CD8-positive, alpha-beta memory T cell (primary cell): ENCODE measurements around the gene NCOR1. TPM values are rescaled to one million over a fixed set of nuclear protein-coding genes. Genes with fewer than 3 reads are reported as not detected.

ENCODE experiments used
- CTCF ChIA-PET: fragments of 350-600 bp; sonication (Branson Sonifier 250); formaldehyde crosslinking; loops from one replicate; lab custom pipeline; 2021; ENCODE audit warnings: antibody characterized with exemption; lab: Charles Lee
- POLR2A ChIA-PET: fragments of 350-600 bp; sonication (Branson Sonifier 250); formaldehyde crosslinking; loops from one replicate; lab custom pipeline; 2021; ENCODE audit warnings: antibody characterized with exemption; lab: Charles Lee
- DNase-seq, 5 donors: peaks; one replicate each; pipeline versions ENCODE4 v3.0.0 to v3.0.0-alpha.2; 2020 to 2022; ENCODE audit warnings: mixed read lengths in 1 of 5
- H3K27ac ChIP-seq: one replicate; pipeline ENCODE4 v1.7.0; 2013; ENCODE audit warnings: low read depth, mild to moderate bottlenecking, low read length, moderate library complexity
- H3K27me3 ChIP-seq: 2 replicates; pipeline ENCODE4 v1.7.0; 2013; ENCODE audit warnings: low read length, mild to moderate bottlenecking; ENCODE audit not compliant: insufficient read depth, poor library complexity, severe bottlenecking
- H3K36me3 ChIP-seq: 2 replicates; pipeline ENCODE4 v1.7.0; 2013; ENCODE audit warnings: mild to moderate bottlenecking, low read length, moderate library complexity; ENCODE audit not compliant: insufficient read depth
- H3K4me1 ChIP-seq: 2 replicates; pipeline ENCODE4 v1.7.0; 2013; ENCODE audit warnings: mild to moderate bottlenecking, low read length, moderate library complexity; ENCODE audit not compliant: insufficient read depth
- H3K4me3 ChIP-seq: 2 replicates; pipeline ENCODE4 v1.7.0; 2013; ENCODE audit warnings: mild to moderate bottlenecking, low read length
- H3K9me3 ChIP-seq: 2 replicates; pipeline ENCODE4 v1.7.0; 2013; ENCODE audit warnings: mild to moderate bottlenecking, low read length
- H3K27ac Mint-ChIP-seq, 8 donors: one replicate each; pipeline ENCODE4 v1.8.0; 2020 to 2021; ENCODE audit warnings: mixed read lengths in 8 of 8, mild to moderate bottlenecking in 6 of 8, inconsistent platforms in 3 of 8, moderate library complexity in 3 of 8
- H3K27me3 Mint-ChIP-seq, 2 donors: one replicate each; pipeline ENCODE4 v1.8.0; 2020 to 2021; ENCODE audit warnings: mixed read lengths in 2 of 2, mild to moderate bottlenecking in 1 of 2, moderate library complexity in 1 of 2
- H3K36me3 Mint-ChIP-seq, 3 donors: one replicate each; pipeline ENCODE4 v1.8.0; 2020 to 2021; ENCODE audit warnings: mixed read lengths in 3 of 3, inconsistent platforms in 1 of 3, mild to moderate bottlenecking in 1 of 3
- H3K4me1 Mint-ChIP-seq, 3 donors: one replicate each; pipeline ENCODE4 v1.8.0; 2020 to 2021; ENCODE audit warnings: mixed read lengths in 3 of 3, inconsistent platforms in 1 of 3, mild to moderate bottlenecking in 1 of 3
- H3K4me3 Mint-ChIP-seq, 7 donors: one replicate each; pipeline ENCODE4 v1.8.0; 2020 to 2021; ENCODE audit warnings: mixed read lengths in 7 of 7, mild to moderate bottlenecking in 6 of 7, moderate library complexity in 4 of 7, inconsistent platforms in 2 of 7
- H3K9me3 Mint-ChIP-seq, 5 donors: one replicate each; pipeline ENCODE4 v1.8.0; 2020 to 2022; ENCODE audit warnings: mixed read lengths in 5 of 5, mild to moderate bottlenecking in 3 of 5, moderate library complexity in 2 of 5, inconsistent platforms in 1 of 5
- polyA plus RNA-seq: library from polyadenylated mRNA; unstranded; fragments of 300-500 nt; fragmentation: Illumina TruSeq; gene quantifications from one replicate; pipeline ENCODE4 v1.2.3, GENCODE V29; 2021
- total RNA-seq, 2 experiments: library from RNA; stranded (reverse); gene quantifications; one replicate each; pipeline ENCODE4 v1.2.3, GENCODE V29; 2021

NCOR1 gene
- total RNA-seq (100 to 1,000 TPM; 146 to 147 TPM), polyA plus RNA-seq (158 TPM)

- peaks cover 52 to 65% (median 52%) of the 10 kb centered on the region in 3 donors for H3K4me1 Mint-ChIP-seq
- no peaks in the 10 kb centered on the region for H3K27me3 ChIP-seq
- CTCF ChIA-PET, result interaction anchor here (1.7 kb wide), 1 partner anchor 71 kb away, joined by 4 read pairs; no protein-coding TSS in a partner anchor
- peak within 1 kb of the TSS; percentile 91 for H3K4me3 ChIP-seq
- H3K27me3 Mint-ChIP-seq, result no peaks in the 10 kb centered on the region
- peak within 1 kb of the TSS; percentile 94 to 98 (median 97) for H3K4me3 Mint-ChIP-seq
- H3K36me3 Mint-ChIP-seq, result peaks cover 0 to 17% (median 0%) of the 10 kb centered on the region in 3 donors
- no peaks in the 10 kb centered on the region for H3K9me3 ChIP-seq
- H3K27ac ChIP-seq, result peak within 1 kb of the TSS; percentile 83
- H3K4me1 ChIP-seq, result peaks cover 36% of the 10 kb centered on the region
- H3K36me3 ChIP-seq, result no peaks in the 10 kb centered on the region
- no peaks in the 10 kb centered on the region for H3K9me3 Mint-ChIP-seq
- peak; percentile 81 to 92 (median 85) for DNase-seq
- POLR2A ChIA-PET, result interaction anchor here (0.6 to 1.4 kb wide), 6 partner anchors 10 to 321 kb away, joined by 3 to 6 read pairs (median 4); partner anchors contain the start of gene UBB
- H3K27ac Mint-ChIP-seq, result peak within 1 kb of the TSS; percentile 81 to 95 (median 93)
Observed at GRCh38 chr17:16215273-16215964, at the start of gene NCOR1. Gene NCOR1, minus strand, starts transcription at chr17:16215534. Its CDS starts 20,965 bp downstream, at chr17:16194569.

- peaks cover 0 to 2% of the 10 kb centered on the region in 2 donors for H3K27me3 Mint-ChIP-seq
- Histone ChIP-seq H3K4me1 (peaks cover 5% of the 10 kb centered on the region), H3K9me3 (no peaks in the 10 kb centered on the region), H3K27me3 (no peaks in the 10 kb centered on the region), H3K4me3 (no peak overlapping the region), H3K27ac (no peak overlapping the region), H3K36me3 (no peaks in the 10 kb centered on the region)
- peaks cover 0 to 10% (median 2%) of the 10 kb centered on the region in 3 donors for H3K36me3 Mint-ChIP-seq
- H3K4me1 Mint-ChIP-seq, result peaks cover 9 to 12% (median 11%) of the 10 kb centered on the region in 3 donors
- H3K9me3 Mint-ChIP-seq, result no peaks in the 10 kb centered on the region
- no peak overlapping the region for H3K4me3 Mint-ChIP-seq
- DNase-seq, result no peak
- ChIA-PET CTCF (no interaction called here), POLR2A (no interaction called here)
- no peak overlapping the region for H3K27ac Mint-ChIP-seq
Observed at GRCh38 chr17:16262201-16262600, 46.9 kb upstream of the NCOR1 start.

GRCh38 chr17:16261049-16261448 lies 45.7 kb upstream of the NCOR1 start:
- Histone ChIP-seq H3K9me3 (no peaks in the 10 kb centered on the region), H3K27me3 (no peaks in the 10 kb centered on the region), H3K36me3 (no peaks in the 10 kb centered on the region), H3K4me1 (no peaks in the 10 kb centered on the region), H3K27ac (no peak overlapping the region), H3K4me3 (no peak overlapping the region)
- Mint-ChIP-seq H3K9me3 (no peaks in the 10 kb centered on the region), H3K27ac (no peak overlapping the region), H3K27me3 (peaks cover 0 to 2% of the 10 kb centered on the region in 2 donors), H3K4me1 (peaks cover 4 to 6% (median 4%) of the 10 kb centered on the region in 3 donors), H3K4me3 (no peak overlapping the region), H3K36me3 (peaks cover 0 to 10% (median 2%) of the 10 kb centered on the region in 3 donors)
- POLR2A ChIA-PET, result no interaction called here
- CTCF ChIA-PET, result no interaction called here
- no peak for DNase-seq

GRCh38 chr17:16259926-16260325 lies 44.6 kb upstream of the NCOR1 start:
- H3K4me3 ChIP-seq, result no peak overlapping the region
- no peak for DNase-seq
- H3K27ac ChIP-seq, result no peak overlapping the region
- H3K27me3 Mint-ChIP-seq, result peaks cover 0 to 2% of the 10 kb centered on the region in 2 donors
- no peaks in the 10 kb centered on the region for H3K9me3 Mint-ChIP-seq
- H3K36me3 Mint-ChIP-seq, result peaks cover 0 to 18% (median 2%) of the 10 kb centered on the region in 3 donors
- H3K4me1 Mint-ChIP-seq, result peaks cover under 1 to 1% (median 1%) of the 10 kb centered on the region in 3 donors
- H3K27ac Mint-ChIP-seq, result no peak overlapping the region
- H3K4me1 ChIP-seq, result no peaks in the 10 kb centered on the region
- no peak overlapping the region for H3K4me3 Mint-ChIP-seq
- POLR2A ChIA-PET, result no interaction called here
- no peaks in the 10 kb centered on the region for H3K9me3 ChIP-seq
- no peaks in the 10 kb centered on the region for H3K27me3 ChIP-seq
- no peaks in the 10 kb centered on the region for H3K36me3 ChIP-seq
- CTCF ChIA-PET, result no interaction called here

- Mint-ChIP-seq H3K27ac (no peak overlapping the region), H3K9me3 (no peaks in the 10 kb centered on the region), H3K36me3 (peaks cover 0 to 21% (median 3%) of the 10 kb centered on the region in 3 donors), H3K4me1 (no peaks in the 10 kb centered on the region), H3K4me3 (no peak overlapping the region), H3K27me3 (peaks cover 0 to 2% of the 10 kb centered on the region in 2 donors)
- CTCF ChIA-PET, result no interaction called here
- no peaks in the 10 kb centered on the region for H3K36me3 ChIP-seq
- POLR2A ChIA-PET, result no interaction called here
- DNase-seq, result no peak
- no peaks in the 10 kb centered on the region for H3K27me3 ChIP-seq
- no peak overlapping the region for H3K4me3 ChIP-seq
- no peak overlapping the region for H3K27ac ChIP-seq
- H3K4me1 ChIP-seq, result no peaks in the 10 kb centered on the region
- no peaks in the 10 kb centered on the region for H3K9me3 ChIP-seq
Observed at GRCh38 chr17:16258901-16259300, 43.6 kb upstream of the NCOR1 start.

- Histone ChIP-seq H3K4me3 (no peak overlapping the region), H3K9me3 (no peaks in the 10 kb centered on the region), H3K27ac (no peak overlapping the region), H3K36me3 (no peaks in the 10 kb centered on the region), H3K4me1 (no peaks in the 10 kb centered on the region), H3K27me3 (no peaks in the 10 kb centered on the region)
- no peak for DNase-seq
- H3K4me3 Mint-ChIP-seq, result no peak overlapping the region
- ChIA-PET CTCF (no interaction called here), POLR2A (no interaction called here)
- no peaks in the 10 kb centered on the region for H3K9me3 Mint-ChIP-seq
- H3K4me1 Mint-ChIP-seq, result peaks cover 0 to 1% (median 0%) of the 10 kb centered on the region in 3 donors
- H3K36me3 Mint-ChIP-seq, result peaks cover 0 to 22% (median 9%) of the 10 kb centered on the region in 3 donors
- peak overlapping the region in 1 of 8 donors; percentile 29 for H3K27ac Mint-ChIP-seq
- peaks cover 0 to 1% of the 10 kb centered on the region in 2 donors for H3K27me3 Mint-ChIP-seq
Observed at GRCh38 chr17:16255481-16255921, 40.2 kb upstream of the NCOR1 start.

- Histone ChIP-seq H3K4me1 (no peaks in the 10 kb centered on the region), H3K9me3 (no peaks in the 10 kb centered on the region), H3K27me3 (no peaks in the 10 kb centered on the region), H3K4me3 (no peak overlapping the region), H3K36me3 (no peaks in the 10 kb centered on the region), H3K27ac (no peak overlapping the region)
- CTCF ChIA-PET, result no interaction called here
- POLR2A ChIA-PET, result no interaction called here
- Mint-ChIP-seq H3K4me3 (no peak overlapping the region), H3K36me3 (peaks cover 0 to 22% (median 9%) of the 10 kb centered on the region in 3 donors), H3K27ac (no peak overlapping the region), H3K27me3 (peaks cover 0 to 1% of the 10 kb centered on the region in 2 donors), H3K9me3 (no peaks in the 10 kb centered on the region), H3K4me1 (peaks cover 0 to 1% (median 0%) of the 10 kb centered on the region in 3 donors)
- DNase-seq, result no peak
Observed at GRCh38 chr17:16254773-16255400, 39.6 kb upstream of the NCOR1 start.

- H3K27me3 Mint-ChIP-seq, result no peaks in the 10 kb centered on the region
- no peaks in the 10 kb centered on the region for H3K27me3 ChIP-seq
- no peaks in the 10 kb centered on the region for H3K4me1 ChIP-seq
- no peak overlapping the region for H3K4me3 Mint-ChIP-seq
- no peaks in the 10 kb centered on the region for H3K36me3 ChIP-seq
- no peaks in the 10 kb centered on the region for H3K9me3 Mint-ChIP-seq
- no peak overlapping the region for H3K4me3 ChIP-seq
- no peak for DNase-seq
- CTCF ChIA-PET, result no interaction called here
- H3K27ac ChIP-seq, result no peak overlapping the region
- POLR2A ChIA-PET, result no interaction called here
- no peaks in the 10 kb centered on the region for H3K9me3 ChIP-seq
- H3K27ac Mint-ChIP-seq, result no peak overlapping the region
- H3K36me3 Mint-ChIP-seq, result peaks cover 0 to 31% (median 19%) of the 10 kb centered on the region in 3 donors
- peaks cover 0 to 6% (median 5%) of the 10 kb centered on the region in 3 donors for H3K4me1 Mint-ChIP-seq
Observed at GRCh38 chr17:16251556-16251955, 36.2 kb upstream of the NCOR1 start.
